ENCODE measurements around the gene CSDE1.
A peak's percentile ranks its signal among the peaks of the same experiment; 100 is the strongest.

Gene CSDE1

GRCh38 chr1:114725230-114725629 is 32.6 kb downstream of the CSDE1 start:
- peaks cover 87% of the 10 kb centered on the region for H3K36me3 Mint-ChIP-seq (ENCODE audit: low read depth)
- H3K27ac Mint-ChIP-seq: no peak overlapping the region
- H3K4me1 Mint-ChIP-seq: peaks cover 6% of the 10 kb centered on the region
- no peaks in the 10 kb centered on the region for H3K9me3 Mint-ChIP-seq
- no peaks in the 10 kb centered on the region for H3K27me3 Mint-ChIP-seq (ENCODE audit: low read depth)
- H3K4me3 Mint-ChIP-seq: no peak overlapping the region
- TF ChIP-seq CTCF (IDR thresholded peaks at IDR 0.05; ENCODE audit: unreplicated experiment in 3 of 3): no peak

- H3K4me3 Mint-ChIP-seq: no peak overlapping the region
- H3K27ac Mint-ChIP-seq: no peak overlapping the region
- no peaks in the 10 kb centered on the region for H3K27me3 Mint-ChIP-seq (ENCODE audit: low read depth)
- H3K9me3 Mint-ChIP-seq: no peaks in the 10 kb centered on the region
- no peak for TF ChIP-seq CTCF (IDR thresholded peaks at IDR 0.05; ENCODE audit: unreplicated experiment in 3 of 3)
- peaks cover 89% of the 10 kb centered on the region for H3K36me3 Mint-ChIP-seq (ENCODE audit: low read depth)
- peaks cover 6% of the 10 kb centered on the region for H3K4me1 Mint-ChIP-seq
Measured at GRCh38 chr1:114723915-114724314, 33.9 kb downstream of the CSDE1 start.

- H3K27ac Mint-ChIP-seq: no peak overlapping the region
- no peak for TF ChIP-seq CTCF (IDR thresholded peaks at IDR 0.05; ENCODE audit: unreplicated experiment in 3 of 3)
- H3K27me3 Mint-ChIP-seq (ENCODE audit: low read depth): no peaks in the 10 kb centered on the region
- no peaks in the 10 kb centered on the region for H3K9me3 Mint-ChIP-seq
- H3K36me3 Mint-ChIP-seq (ENCODE audit: low read depth): peaks cover 90% of the 10 kb centered on the region
- peaks cover 6% of the 10 kb centered on the region for H3K4me1 Mint-ChIP-seq
- no peak overlapping the region for H3K4me3 Mint-ChIP-seq
Measured at GRCh38 chr1:114723457-114723856, 34.3 kb downstream of the CSDE1 start.

GRCh38 chr1:114720492-114720891 is 37.3 kb downstream of the CSDE1 start:
- Mint-ChIP-seq H3K4me1 (peaks cover 22% of the 10 kb centered on the region), H3K4me3 (peak overlapping the region in 1 of 3 experiments; percentile 2), H3K36me3 (ENCODE audit: low read depth) (peaks cover 86% of the 10 kb centered on the region), H3K9me3 (no peaks in the 10 kb centered on the region), H3K27me3 (ENCODE audit: low read depth) (no peaks in the 10 kb centered on the region), H3K27ac (no peak overlapping the region)
- no peak for TF ChIP-seq CTCF (IDR thresholded peaks at IDR 0.05; ENCODE audit: unreplicated experiment in 3 of 3)

GRCh38 chr1:114719424-114719787 is 38.4 kb downstream of the CSDE1 start:
- Mint-ChIP-seq H3K27me3 (ENCODE audit: low read depth) (no peaks in the 10 kb centered on the region), H3K9me3 (no peaks in the 10 kb centered on the region), H3K4me3 (peak overlapping the region in 1 of 3 experiments; percentile 44), H3K27ac (no peak overlapping the region), H3K4me1 (peaks cover 21% of the 10 kb centered on the region), H3K36me3 (ENCODE audit: low read depth) (peaks cover 76% of the 10 kb centered on the region)
- no peak for TF ChIP-seq CTCF (IDR thresholded peaks at IDR 0.05; ENCODE audit: unreplicated experiment in 3 of 3)

- Mint-ChIP-seq H3K4me1 (peaks cover 16% of the 10 kb centered on the region), H3K27me3 (ENCODE audit: low read depth) (no peaks in the 10 kb centered on the region), H3K9me3 (no peaks in the 10 kb centered on the region), H3K27ac (peak overlapping the region in 1 of 3 experiments; percentile 4), H3K4me3 (peak overlapping the region; percentile 20 to 61 (median 35)), H3K36me3 (ENCODE audit: low read depth) (peaks cover 75% of the 10 kb centered on the region)
- no peak for TF ChIP-seq CTCF (IDR thresholded peaks at IDR 0.05; ENCODE audit: unreplicated experiment in 3 of 3)
Measured at GRCh38 chr1:114718661-114719423, 38.9 kb downstream of the CSDE1 start.

Measured in nephron (organoid).